Suppressor macrophage treated with lipopolysaccharide for 1 hour (primary cell): Measurements from ENCODE around the gene ZBTB12.

Experiments
- DNase-seq, 3 donors: peaks; one replicate each; pipeline ENCODE4 v3.0.0-alpha.2; 2020 to 2022

The ZBTB12 gene

DNA sequence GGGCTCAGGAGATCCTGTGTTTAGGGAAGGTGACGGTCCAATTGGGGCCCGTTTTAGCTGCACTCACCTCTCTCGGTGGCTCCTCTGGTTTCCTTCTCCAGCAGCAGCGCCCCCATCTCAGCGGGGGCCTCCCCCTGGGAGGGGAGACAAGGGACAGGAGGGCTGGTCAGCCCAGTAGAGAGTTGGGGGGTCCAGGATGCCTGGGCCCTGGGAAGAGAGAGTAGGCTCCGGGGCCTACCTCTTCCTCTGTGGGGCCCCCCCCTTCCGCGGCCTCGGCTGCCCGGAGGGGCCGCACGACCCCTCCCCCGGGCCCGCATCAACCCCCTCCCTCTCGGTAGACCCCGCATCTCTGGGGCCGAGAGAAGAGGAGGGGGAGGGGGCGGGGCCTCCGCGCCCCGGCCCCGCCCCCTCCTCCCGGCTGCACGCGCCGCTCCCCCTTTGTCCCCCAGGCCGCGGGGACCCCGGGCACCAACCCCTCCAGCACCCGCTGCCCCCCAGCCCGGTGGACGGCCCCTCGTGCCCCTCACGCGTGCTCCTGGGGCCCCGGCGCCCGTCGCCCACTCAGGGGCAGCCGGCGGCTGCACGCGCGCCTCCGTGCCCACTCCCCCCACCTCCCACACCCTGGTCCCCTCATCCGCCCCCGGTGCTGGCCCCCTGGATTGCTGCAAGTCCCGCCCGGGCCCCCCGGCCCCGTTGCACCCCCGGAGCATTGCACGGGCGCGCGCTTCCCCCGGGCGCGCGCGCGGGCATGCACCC is 4.9 kb downstream of the ZBTB12 start:
- no peak for DNase-seq

DNA sequence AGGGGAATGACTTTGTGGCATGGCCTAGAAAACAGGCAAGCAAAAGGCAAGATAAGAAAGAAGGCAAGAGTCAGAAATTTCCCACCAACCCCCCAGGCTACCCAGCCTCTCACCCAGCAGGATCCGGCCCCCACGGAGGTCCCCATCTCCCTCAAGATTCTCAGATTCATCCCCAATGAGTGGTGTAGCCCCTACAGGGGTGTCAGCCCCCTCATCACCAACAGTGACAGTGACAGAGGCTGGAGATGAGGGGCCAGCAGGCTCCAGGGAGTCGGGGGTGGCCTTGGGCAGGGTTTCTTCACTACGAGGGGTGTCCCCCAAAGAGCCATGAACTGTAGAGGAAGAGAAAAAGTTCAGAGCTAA is 5.4 kb downstream of the ZBTB12 start:
- no peak for DNase-seq

DNA sequence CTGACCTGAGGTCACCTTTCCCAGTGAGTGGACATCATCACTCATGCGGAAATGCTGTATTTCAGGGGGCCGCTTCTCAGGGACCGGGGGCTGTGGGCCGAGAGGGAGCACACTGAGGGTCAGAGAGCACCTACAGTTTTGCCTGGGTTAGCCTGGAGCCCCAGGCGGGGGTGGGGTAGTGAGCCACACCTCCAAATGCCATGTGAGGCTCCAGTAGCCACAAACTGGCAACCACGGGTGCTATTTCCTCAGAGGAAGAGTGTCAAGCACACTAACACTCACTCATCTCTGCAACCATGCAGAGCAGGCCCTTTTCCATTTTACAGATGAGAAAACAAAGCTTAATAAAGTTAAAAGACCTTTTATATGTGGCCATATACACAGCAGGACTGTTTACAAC is 9.1 kb downstream of the ZBTB12 start:
- no peak for DNase-seq

DNA sequence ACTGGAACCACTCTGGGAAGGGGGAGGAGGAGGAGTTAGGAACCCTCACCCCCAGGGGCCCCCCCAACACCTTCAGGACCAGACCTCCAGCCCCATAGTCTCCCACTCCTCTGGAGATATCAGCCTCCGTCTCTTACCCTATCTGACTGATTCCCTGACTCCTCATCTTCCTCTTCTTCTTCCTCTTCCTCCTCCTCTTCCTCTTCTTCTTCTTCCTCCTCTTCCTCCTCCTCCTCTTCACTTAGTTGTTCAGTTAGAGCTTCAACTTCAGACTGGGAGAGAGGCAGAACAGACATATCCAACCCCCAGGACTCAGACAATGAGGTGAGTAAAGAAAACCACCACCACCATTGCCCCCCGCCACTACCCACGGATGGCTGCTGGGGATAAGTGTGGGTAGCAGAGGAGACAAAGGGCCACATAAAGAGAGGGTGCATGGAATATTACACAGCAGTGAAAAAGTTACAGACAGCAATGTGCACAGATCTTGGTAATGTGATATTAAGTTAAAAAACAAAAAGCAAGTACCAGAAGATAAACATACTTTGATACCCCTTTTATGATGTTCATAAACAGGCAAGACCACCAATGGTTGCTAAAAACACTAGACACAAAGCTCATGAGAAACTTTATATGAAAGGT is 12.4 kb downstream of the ZBTB12 start:
- DNase-seq: no peak

DNA sequence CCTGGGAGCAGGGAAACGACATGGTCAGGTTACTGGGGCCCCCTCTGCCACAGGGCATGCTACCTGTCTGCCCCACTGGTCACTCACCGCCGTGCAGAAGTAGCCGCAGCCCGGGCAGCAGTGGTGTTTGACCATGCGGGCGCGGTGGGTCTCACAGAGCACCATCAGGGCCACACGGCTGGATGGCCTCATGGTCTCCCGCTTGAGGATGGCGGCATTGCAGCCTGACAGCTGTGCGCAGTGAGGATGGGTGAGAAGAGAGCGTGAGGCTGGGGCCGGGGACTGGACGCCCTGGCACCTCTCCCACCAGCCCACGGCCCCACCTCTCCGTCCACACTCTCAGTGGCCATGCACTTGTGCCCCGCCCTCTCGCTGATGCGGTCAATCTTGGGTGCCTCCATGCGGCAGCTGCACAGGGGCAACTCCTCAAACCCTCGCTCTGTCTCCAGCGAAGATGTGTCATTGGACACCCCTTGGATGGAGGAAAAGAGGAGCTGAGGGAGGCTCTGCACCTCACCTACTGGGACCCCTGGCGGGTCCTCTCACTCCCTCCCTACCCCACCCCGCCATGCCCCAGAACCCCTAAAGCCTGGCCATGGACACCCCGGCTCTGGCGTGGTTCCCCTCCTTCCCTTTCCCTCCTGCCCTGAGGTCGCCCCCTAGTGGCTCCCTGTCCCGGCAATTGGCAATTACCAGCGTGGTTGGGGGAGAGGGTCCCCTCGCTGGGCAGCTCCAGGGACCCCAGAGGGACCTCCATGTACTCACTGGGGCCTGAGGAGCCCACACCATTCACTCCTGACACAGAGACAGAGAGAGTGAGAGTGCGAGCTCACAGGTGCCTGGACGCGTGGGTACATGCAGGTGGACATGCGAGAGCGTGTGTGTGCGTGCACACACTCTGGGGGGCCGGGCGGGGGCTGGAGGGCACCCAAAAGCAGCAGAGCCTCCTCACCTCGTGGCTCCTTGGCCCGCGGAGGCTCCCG is 13.3 kb downstream of the ZBTB12 start:
- DNase-seq: peak; percentile 36 to 87 (median 67)

DNA sequence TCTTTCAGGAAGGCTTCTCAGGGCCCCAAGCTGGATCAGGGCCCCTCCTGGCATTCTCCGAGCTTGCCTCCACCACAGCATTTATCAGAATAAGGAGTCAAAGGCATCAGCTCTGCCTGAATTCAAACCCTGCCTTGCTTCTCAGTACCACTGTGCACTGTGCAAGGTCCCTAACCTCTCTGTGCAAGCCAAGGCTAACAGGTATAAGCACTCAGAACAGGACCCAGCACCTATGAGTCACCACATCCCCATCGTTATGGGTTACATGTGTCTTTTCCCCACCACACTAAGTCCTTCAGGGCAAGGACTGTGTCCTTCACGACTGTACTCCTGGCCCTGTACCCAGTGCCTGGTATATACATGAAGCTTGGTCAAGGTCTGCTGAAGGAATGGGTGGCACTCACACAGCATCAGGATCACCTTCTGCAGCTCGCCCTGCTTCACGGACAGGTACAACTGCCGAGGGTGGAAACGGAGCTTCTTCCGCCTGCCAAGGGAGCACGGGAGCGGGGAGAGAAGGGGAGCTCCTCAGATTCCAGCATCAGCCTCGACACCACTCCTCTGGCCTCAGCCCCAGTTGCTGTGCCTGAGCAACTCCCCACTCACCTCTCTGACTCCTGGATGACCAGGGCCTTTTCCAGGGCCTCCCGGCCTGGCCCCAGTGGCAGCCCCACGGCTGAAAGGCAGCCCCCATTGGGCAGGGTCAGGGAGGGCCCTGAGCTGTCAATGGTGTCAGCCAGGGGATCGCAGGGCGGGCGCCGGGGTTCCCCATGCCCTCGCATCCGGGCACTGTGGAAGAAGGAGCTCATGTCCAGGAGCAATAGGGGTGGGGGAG is 14.5 kb downstream of the ZBTB12 start:
- no peak for DNase-seq

DNA sequence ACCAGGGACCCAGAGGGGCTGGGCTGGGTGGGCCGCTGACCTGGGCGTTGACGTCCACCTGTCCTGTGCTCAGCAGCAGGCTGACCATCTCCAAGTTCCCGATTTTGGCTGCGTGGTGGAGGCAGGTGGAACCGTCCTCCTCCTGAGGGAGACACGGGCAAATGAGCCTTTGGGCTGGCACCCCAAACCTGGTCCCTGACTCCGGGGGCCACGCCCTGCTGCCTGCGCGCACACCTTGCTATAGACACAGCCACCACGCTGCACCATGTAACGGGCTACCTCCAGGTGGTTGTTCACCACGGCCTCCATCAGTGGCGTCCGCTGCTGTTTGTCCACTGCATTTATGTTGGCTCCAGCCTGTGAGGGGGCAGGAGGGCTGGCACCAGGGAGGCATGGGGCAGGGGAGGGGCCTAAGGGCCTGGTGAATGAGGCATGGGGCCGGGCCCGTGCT is 15.3 kb downstream of the ZBTB12 start:
- DNase-seq: no peak

DNA sequence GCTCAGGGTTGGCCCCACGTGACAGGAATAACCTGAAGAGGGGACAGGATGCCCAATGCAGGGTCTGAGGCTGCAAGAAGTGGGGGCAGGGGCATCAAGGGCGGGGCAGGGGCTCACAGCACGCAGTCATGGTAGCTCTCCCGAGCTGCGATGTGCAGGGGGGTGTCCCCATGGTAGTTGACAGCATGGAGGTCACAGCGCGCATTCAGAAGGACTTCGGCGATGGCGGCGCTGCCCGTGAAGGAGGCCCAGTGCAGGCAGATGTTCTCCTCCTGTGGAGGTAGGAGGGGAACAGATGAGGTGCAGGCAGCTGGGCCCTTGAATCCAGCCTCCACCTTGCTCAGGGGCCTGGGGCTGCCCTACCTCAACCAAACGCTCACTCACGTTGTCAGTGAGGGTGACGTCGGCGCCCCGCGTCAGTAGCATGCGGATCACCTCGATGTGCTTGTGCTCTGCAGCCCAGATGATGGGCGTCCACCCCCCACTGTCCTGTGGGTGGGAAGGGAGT is 17.3 kb downstream of the ZBTB12 start:
- DNase-seq: no peak

DNA sequence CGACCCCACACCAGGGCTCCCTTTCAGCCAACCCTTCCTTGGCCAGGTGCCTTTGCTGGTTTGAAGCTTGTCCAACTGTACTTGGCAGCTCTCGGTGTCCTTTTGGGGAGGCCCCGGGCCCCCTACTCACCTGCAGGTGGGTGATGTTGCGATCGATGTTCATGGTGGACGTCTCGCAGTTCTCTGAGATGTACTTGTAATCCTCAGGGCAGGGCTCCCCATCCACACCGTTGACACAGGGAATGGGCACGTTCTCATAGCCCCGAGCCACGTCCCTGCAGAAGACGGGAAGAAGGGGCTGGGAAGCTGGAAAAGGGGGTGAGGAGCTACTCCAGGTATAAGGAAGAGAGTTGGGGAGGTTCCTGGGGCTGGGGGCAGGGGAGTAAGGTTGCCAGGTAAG is 18.2 kb downstream of the ZBTB12 start:
- no peak for DNase-seq

DNA sequence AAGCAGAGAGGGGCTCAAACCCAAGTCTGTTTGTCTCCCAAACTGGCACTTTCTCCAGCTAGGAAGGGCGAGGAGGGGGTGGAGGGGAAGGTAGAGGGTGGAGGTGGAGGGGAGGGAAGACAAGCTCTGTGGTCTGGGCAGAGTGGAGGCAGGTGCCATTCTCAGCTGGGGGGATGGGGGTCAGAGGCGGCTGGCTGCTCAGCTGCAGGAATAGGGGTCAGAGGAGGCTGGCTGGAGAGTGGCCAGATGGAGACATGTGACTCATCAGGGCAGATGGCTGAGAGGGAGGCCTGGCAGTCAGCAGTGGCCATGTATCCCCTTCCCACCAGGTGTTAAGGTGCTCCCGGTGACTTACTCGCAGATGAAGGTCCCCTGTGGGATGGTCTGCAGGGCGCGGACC is 19.5 kb downstream of the ZBTB12 start:
- DNase-seq: no peak

DNA sequence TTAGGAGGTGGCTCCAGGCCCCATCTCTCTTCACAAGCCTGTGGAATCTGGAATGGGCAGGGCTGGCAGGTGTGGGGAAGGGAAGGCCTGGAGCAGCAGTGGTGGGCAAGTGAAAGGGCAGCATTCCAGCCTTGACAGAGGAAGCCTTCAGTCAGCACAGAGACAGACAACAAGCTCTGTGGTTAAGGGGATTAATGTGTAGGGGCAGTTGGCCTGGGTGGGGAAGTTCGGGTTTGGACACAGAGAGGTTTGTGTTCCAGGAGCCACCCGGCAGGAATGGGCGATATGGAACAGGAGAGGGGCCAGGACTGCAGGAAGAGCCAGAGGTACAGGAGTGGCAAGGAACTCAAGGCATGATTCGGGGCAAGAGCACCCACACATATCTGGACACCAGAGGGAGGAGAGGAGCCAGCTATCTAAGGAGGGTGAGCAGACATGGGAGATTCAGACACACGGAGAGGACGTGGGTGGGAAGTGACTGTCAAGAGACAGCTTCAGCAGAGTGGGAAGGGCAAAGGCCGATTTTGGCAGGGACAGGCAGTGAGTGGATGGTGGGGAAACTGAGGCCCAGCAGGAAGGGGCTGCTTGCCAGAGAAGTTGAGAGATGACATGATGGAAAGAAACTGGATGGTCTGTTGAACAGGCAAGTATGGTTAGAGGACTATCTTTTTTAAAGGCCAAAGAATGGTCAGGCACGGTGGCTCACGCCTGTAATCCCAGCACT is 20.6 kb downstream of the ZBTB12 start:
- no peak for DNase-seq

DNA sequence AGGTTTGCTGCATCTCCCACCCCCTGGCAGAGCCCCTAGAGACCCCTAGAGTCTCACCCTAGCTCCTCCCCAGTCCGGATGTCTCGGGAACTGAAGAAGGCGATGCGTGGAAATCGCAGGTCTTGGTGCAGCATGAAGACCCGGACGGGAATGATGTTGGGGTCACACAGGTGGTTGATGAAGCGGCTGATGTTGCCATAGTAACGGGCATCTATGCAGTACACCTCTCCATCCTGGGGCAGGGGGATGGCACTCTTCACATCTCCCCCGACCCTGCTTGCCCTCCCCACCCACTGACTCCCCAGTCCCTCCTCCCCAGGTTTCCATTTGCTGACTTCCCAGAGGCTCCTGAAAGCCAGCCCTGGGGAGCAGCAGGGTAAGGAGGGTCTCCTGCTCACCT is 21.3 kb downstream of the ZBTB12 start:
- no peak for DNase-seq

DNA sequence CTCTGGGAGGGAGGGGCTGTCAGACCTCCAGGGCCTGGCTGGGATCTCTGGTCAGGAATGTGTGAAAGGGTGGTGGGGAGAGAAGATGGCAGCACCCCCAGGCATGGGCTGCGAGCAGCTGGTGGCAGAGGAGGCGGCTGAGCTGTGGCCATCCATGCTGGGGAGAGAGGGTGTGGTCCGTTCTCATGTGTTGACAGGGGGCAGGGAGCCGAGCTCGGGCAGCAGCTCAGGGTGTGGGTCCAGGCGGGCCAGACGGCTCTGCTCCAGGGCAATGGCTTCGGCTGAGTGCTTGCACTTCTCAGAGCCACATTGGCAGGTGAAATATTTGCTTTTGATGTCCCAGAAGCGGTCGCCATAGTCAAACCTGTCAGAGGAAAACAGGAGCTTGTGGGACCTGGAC is 22.0 kb downstream of the ZBTB12 start:
- DNase-seq: no peak

DNA sequence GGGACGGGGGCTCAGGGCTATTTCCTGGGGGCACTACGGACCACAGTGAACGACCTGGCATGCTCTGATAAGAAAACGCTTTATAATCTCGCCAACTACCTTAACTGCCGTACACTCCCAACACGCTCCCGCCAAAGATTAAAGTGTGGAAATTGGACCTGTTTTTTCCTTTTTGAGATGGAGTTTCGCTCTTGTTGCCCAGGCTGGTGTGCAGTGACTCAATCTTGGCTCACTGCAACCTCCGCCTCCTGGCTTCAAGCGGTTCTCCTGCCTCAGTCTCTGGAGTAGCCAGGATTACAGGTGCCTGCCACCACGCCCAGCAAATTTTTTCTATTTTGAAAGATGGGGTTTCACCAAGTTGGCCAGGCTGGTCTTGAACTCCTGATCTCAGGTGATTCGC is 22.7 kb downstream of the ZBTB12 start:
- no peak for DNase-seq

DNA sequence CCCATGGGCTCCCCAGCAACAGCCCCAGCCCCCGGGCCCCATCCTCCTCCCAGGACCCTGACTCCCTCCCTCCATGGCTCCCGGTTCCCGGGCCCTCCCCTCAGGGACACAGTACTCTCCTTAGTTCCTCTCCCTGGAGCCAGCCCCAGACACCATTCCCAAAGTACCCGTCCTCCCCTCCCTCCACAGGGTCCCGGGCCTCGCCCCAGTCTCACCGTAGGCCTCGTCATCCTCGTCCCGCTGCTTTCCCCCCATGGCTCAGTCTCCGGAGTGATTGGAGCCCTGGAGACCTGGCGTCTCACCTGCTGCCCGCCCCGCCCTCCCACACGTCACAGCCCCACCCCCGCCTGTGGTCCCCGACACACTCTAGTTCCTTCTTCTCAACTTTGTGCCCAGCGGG is 23.2 kb downstream of the ZBTB12 start, which contains the start of gene SLC44A4:
Gene SLC44A4, minus strand, starts transcription at position 272 of the 400 bp plus-strand sequence. Its CDS starts 17 bp downstream, at position 255.
- DNase-seq: no peak

DNA sequence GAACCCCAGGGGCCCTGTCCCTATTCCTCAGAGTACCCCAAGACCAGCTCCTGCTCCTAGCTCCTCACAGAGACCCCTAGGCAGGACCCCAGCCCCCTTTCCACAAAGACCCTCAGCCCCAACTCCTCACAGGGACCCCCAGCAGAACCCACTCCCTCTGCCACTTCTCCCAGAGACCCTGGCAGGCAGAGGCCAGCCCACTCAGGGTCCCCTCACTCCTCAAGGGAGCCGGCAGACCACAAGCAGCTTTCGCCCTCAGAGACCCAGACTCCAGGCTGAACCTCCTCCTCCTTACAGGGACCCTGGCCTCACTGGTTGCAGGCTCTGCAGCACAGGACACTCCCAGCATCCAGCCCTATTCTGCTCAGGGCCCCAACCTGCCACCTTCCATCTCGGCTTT is 23.7 kb downstream of the ZBTB12 start:
- DNase-seq: no peak

DNA sequence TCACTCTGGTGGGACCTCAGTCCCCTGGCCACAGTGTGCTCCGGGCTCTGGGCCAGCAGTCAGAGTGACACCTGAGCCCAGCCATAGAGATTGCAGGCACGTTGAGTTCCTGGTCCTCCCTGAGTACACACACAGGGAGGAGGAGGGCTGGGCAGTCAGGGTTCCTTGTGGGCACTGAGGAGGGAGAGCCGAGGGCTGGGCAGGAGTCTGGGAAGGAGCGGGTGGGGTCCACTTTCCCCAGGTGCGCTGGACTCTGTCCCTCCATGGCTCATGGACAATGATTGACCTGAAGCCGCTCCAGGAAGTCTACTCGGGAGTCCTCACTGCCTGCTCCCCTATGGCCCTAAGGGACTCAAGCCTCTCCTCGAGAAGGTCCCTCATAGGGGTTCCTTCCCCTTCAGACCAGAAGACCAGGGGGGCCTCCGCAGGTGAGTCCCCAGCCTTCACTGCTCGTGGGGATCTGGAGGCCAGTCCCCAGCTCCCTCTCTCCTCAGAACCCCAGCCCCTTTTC is 24.2 kb downstream of the ZBTB12 start:
- DNase-seq: no peak

DNA sequence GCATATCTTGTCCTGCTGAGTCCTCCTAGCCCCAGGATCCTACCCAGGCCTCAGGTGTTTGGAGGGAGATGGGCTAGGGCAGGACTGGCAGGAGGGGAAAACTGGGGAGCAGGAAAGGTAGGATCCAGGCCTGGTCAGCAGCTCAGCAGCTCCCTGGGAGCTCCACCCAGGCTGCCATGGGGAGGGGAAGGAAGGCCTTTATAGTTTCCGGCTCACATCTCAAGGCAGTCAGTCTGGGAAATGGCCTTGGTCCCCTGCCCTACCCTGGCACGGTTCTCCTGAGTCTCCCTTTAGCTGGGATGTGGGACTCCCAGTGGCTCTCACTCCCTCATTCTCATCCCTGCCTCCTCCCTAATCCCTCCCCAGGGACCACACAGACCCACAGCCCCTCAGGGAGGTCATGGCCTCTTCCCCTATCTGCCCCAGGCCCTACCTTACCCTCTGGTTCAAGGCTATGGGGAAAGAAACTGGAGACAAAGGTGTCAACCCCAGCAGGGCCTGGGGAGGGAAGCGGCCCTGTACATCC is 24.7 kb downstream of the ZBTB12 start:
- no peak for DNase-seq

DNA sequence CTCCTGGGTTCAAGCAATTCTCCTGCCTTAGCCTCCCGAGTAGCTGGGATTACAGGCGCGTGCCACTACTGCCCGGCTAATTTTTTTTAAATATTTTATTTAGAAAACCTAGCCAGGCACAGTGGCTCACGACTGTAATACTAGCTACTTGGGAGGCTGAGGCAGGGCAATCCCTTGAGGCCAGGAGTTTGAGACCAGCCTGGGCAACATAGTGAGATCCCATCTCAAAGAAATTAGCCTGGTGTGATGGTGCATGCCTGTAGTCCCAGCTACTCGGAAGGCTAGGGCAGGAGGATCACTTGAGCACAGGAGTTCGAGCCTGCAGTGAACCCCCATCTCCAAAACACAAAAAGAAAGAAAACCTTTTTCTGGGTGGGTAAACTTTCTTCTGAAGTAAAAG is 25.5 kb downstream of the ZBTB12 start:
- DNase-seq: no peak

DNA sequence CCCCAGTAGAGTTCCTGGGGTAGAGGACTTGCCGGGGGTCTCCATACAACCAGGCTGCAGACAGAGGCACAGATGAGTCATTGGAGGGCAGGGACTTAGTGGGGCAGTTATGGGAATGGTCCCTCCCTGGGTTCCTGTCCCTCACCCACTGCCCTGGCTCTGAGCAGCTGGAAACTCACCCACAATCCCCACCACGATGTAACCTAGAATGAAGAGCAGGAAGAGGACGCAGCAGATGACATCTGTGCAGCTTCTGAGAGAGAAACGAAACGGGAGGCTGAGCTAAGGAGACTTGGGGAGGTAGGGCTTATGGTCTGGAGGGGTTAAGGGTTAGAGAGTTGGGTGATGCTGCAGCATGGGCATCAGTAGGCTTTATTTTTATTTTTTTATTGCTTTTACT is 26.0 kb downstream of the ZBTB12 start:
- DNase-seq: no peak
